ENCODE results near the gene ADSS1.

The ADSS1 gene

DNA sequence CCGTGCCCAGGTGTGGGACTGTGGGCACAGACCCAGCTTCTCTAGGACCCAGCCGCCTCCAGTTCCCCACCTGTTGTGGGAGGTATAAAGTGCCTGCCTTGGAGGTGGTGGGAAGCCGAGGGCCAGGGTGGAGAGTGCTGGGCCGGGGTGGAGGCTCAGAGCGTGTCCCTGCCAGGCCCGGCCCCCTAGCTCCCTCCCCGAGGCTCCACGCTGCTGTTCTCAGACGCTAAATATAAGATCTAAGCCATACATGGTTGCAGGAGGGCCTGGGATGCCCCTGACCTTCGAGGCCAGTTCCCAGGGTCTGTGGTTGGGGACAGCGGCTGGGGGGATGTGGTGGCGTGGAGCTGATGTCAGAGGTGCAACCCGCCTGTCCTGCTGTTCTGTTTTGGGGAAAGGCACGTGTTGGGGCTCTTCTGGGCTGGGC lies 23.8 kb upstream of the ADSS1 start:
- DNase-seq, result no peak

DNA sequence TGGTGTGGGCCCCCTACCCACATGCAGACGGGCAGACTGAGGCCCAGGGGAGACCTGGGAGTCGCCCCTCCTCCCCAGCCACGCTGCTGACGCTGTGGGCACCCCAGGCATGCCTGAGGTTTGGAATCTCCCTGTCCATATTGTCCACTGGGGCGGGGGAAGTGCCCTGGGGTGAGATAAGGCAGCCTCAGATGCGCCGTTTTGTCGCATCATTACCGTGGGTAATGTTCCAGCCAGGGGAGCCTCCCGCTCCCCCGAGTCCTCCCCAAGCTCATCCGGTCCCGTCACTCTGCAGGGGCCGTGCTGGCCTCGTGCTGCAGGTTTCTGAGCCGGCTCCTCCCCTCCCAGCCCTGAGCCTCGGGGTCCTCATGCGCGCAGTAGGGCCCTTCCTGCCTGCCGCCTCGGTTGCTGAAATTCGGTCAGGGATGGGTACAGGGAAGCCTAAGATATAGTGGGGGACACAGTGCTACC lies 23.2 kb upstream of the ADSS1 start:
- DNase-seq, result no peak

DNA sequence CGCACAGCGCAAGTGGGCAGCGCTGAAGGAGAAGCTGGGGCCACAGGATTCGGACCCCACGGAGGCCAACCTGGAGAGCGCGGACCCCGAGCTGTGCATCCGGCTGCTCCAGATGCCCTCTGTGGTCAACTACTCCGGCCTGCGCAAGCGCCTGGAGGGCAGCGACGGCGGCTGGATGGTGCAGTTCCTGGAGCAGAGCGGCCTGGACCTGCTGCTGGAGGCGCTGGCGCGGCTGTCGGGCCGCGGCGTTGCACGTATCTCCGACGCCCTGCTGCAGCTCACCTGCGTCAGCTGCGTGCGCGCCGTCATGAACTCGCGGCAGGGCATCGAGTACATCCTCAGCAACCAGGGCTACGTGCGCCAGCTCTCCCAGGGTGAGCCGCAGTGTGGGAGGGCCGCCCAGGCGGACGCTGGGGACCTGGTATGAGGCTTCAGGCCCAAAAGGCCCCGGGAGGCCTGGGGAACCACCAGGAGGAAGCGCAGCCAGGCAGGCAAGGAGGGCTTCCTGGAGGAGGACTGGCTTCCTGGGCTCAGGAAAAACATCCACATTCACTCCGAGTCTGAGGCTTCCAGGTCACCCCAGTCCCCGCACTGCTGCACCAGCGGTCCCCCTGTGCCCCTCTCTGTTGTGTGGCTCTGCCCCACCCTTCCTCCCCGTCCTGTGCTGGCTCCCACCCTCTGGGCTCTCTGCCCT lies 22.5 kb upstream of the ADSS1 start:
- DNase-seq, result no peak

DNA sequence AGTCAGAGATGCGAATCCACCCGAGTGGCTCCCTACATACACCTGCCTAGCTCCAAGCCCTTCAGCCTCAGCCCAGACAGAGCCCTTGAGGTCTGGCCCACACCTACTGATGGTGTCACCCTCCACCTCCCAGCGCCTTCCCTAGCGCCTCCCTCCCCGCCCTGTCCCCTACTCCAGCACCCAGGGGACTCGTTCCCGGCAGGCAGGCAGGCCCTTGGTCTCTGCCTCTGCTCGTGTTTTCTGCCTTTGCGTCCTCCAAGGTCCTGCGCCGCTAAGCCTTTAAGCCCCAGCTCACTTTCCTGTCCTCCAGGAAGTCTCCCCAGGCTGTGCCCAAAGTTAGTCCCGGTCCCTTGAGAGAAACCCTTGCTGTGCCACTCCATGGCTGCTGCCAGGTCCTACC lies 21.9 kb upstream of the ADSS1 start:
- DNase-seq, result no peak

DNA sequence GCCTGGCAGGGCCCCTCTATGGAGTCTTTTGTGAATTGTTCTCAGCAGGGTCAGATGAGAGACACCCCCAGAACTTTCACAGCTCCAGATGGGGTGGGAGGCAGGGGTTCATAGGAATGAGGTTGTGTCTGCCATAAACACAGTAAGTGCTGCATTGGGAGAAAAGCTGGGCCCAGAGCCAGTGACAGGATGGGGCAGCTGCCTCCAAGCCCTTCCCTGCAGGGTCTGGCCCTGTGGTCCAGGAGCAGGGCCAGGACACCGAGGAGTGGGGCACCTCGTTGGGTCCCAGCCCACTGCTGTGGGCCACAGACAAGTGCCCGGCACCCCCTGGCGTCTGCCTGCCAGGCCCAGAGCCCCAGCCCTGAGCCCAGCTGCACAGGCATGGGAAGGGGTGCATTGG lies 21.4 kb upstream of the ADSS1 start:
- no peak for DNase-seq

DNA sequence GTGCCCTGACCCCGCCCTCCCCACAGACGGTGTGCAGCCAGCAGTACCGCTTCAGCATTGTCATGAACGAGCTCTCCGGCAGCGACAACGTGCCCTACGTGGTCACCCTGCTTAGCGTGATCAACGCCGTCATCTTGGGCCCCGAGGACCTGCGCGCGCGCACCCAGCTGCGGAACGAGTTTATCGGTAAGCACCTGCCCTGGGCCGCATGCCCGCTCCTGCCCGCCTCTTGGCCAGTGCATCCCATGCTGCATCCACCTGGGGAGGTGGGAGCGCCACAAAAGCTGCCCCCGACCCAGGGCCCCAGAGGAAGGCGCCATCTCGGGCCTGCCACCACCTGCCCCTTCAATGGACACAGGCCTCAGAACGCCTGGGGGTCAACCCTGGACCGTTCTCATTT lies 20.8 kb upstream of the ADSS1 start:
- DNase-seq, result no peak

DNA sequence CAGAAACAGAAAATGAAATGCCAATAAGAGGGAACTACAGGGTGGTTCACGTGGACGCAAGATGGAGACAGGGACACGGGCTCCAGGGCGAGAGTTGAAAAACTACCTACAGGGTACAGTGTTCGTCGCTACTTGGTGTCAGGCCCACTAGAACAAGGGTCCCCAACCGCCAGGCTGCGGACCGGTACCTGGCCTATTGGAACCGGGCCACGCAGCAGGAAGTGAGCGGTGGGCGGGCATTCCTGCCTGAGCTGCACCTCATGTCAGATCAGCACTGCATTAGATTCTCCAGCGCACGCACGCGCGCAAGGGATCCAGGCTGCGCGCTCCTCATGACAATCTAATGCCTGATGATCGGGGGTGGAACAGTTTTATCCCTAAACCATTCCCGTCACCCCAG lies 19.8 kb upstream of the ADSS1 start:
- DNase-seq, result no peak

DNA sequence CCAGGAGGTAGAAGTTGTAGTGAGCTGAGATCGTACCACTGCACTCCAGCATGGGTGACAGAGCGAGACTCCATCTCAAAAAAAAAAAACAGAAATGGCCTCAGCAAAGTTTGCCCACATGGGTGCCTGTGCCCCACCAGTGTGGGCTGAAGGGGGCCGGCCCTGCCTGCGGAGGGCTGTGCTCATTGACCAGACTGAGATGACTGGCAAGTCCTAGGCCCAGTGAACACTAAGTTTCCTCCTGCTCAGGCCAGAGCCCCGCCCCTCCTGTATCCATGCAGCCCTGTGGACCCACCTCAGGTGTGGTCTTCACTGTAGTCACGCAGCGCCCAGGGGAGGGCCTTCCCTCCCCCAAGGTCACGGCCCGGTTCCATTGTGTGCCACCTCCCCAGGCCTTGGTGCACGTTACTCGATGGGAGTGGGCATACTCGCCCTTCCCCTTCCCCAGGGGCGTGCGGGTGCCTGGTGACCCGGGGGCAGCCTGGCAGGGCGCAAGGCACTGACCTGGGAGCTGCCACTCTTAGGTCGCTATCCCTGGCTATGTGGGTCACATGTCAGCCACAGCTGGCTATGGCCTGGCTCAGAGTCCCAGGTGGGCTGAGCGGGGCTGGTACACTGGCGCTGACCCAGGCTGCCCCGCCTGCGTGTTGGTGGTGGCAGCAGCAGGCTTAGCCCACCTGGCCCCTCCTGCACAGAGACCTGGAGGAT lies 18.5 kb upstream of the ADSS1 start:
- DNase-seq, result no peak

DNA sequence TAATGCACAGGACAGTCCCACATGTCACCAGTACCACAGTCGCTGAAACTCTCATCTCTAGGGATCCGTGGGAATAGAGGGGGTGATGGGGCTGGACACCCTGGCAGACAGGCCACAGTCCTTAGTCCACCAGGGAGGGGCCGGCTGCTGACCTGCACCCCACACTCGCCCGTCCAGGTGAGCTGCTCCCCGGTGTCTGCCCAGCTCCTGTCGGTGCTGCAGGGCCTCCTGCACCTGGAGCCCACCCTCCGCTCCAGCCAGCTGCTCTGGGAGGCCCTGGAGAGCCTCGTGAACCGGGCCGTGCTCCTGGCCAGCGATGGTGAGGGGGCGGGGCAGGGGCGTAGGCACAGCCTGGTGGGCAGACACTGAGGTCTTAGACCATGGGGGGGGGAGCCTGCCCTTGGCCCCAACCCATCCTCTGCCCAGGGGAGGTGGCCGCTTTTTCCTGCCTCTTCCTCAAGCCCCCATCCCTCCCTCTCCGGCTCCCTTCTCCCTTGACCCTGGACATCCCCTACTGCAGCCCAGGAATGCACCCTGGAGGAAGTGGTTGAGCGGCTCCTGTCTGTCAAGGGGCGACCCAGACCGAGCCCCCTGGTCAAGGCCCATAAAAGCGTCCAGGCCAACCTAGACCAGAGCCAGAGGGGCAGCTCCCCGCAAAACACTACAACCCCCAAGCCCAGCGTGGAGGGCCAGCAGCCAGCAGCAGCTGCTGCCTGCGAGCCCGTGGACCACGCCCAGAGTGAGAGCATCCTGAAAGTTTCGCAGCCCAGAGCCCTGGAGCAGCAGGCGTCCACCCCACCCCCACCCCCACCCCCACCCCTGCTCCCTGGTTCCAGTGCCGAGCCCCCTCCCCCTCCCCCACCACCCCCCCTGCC lies 17.1 kb upstream of the ADSS1 start:
- no peak for DNase-seq

DNA sequence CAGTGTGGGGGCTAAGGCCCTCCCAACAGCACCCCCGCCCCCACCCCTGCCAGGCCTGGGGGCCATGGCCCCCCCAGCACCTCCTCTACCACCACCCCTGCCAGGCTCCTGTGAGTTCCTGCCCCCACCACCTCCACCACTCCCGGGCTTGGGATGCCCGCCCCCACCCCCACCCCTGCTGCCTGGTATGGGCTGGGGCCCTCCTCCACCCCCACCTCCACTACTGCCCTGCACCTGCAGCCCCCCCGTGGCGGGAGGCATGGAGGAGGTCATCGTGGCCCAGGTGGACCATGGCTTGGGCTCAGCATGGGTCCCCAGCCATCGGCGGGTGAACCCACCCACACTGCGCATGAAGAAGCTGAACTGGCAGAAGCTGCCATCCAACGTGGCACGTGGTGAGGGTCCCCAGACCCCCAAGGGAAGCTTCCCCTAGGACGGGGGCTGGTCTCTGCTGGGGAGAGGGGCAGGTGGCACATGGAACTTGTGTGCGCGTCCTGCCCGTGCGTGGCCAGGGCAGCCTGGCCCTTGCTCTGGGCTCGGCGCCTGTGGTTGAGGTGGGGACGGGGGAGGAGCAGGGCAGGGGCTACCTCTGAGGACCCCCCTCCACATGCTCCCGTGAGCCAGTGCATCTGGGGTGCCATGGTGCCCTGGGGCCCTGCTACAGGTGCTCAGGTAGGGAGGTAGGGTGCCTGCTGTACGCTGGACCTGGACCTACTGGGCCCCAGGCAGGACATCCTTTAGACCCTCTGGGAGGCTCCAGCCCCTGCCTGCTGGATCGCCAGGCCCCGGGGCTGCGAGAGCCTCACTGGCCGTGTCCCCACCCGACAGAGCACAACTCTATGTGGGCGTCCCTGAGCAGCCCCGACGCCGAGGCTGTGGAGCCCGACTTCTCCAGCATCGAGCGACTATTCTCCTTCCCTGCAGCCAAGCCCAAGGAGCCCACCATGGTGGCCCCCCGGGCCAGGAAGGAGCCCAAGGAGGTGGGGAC lies 16.1 kb upstream of the ADSS1 start:
- no peak for DNase-seq

DNA sequence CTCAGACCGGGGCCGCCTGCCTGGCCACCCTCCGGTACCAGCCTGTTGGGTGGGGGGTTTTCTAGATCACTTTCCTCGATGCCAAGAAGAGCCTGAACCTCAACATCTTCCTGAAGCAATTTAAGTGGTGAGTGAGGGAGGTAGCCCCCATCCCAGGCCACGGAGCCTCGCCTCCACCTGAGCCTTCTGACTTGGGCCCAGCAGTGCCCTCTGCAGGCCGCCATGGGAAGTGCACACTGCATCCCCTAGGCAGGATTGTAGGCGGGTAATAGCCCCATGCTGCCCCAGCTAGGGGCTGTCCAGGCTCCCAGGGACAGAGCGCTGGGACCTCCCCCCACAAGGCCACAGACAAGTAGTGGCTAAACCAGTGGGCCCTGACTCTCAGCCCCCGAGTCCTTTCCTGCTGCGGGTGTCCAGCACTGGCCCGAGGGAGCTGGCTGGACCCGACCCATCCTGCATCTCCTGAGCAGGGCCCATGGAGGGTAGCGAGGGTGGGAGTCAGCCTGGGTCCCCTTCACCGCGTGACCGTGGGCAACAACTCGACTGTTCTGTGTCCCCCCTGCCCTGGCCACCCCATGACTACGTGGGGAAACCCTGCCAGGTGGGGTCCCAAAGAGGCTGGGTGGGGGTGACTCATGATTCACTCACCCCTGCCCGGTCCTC lies 15.3 kb upstream of the ADSS1 start:
- peak in 1 of 2 experiments; percentile 66 for DNase-seq

DNA sequence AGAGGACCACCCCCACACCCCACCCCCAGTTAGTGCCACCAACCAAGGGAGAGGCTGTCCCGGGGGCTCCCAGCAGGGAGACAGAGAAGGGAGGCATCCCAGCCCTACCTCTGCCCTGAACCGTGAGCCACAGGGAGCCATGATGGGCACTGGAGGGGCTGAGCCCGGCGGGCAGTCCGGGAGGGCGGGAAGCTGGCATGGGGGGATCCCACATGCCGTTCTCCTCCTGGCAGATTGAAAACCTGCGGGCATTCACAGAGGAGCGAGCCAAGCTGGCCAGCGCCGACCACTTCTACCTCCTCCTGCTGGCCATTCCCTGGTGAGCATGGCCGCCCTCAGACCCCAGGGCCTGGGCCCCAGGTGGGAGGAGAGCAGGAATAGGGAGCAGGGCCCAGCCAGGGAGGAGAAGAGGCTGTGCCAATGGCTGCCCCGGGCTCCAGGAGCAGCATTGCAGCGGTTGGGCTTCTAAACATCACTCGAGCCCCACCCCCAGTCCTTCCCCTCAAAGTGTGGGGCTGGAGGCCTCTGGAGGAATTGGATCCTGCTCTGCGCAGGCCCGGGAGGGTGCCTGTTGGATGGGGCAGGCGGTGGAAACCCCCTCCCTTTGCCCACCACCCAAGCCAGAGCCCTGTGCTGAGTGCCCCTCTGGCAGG lies 14.5 kb upstream of the ADSS1 start:
- no peak for DNase-seq

DNA sequence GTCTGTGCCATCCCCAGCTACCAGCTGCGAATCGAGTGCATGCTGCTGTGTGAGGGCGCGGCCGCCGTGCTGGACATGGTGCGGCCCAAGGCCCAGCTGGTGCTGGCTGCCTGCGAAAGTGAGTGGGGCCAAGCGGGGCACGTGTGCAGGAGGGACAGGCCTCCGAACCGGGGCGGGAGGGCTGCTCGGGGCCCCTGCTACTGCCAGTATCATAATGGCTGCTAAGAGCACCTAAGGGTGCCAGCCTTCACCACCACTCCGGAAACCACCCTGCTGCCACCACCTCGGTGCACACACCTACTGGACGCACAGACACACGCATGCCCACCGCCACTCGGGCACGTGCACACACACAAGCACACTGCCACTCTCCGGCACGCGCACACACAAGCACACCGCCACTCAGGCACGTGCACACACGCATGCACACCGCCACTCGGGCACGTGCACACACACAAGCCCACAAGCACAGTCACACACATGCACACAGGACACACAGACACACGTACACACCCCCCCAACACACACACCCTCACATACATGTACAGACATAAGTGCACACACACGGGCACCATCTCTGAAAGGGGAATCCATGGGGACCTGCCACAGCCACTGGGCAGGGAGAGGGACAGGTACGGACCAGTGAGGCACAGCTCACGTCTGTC lies 13.8 kb upstream of the ADSS1 start:
- DNase-seq, result no peak

DNA sequence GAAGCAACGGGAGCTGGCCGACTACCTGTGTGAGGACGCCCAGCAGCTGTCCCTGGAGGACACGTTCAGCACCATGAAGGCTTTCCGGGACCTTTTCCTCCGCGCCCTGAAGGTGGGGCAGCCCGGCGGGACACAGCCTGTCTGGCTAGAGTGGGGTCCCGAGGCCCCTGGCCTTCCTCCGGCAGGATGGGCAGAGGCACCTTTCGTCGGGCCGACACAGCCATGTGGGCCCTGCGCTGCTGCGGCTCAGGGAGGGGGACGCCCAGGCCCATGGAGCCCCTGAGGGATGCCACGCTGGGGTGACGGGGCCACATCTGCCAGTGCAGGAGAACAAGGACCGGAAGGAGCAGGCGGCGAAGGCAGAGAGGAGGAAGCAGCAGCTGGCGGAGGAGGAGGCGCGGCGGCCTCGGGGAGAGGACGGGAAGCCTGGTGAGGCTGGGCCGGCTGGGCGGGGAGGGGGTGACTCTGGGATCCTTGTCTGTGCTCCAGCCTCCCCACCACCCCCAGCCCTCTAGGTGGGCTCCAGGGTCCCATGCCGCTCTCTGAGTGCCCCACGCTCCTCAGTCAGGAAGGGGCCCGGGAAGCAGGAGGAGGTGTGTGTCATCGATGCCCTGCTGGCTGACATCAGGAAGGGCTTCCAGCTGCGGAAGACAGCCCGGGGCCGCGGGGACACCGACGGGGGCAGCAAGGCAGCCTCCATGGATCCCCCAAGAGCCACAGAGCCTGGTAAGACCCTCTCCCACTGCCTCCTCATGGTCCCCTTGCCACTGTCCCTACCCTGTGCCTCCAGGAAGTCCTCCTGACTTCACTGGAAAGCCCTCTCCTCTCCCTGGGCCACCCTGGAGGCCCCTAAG lies 10.9 kb upstream of the ADSS1 start:
- no peak for DNase-seq

DNA sequence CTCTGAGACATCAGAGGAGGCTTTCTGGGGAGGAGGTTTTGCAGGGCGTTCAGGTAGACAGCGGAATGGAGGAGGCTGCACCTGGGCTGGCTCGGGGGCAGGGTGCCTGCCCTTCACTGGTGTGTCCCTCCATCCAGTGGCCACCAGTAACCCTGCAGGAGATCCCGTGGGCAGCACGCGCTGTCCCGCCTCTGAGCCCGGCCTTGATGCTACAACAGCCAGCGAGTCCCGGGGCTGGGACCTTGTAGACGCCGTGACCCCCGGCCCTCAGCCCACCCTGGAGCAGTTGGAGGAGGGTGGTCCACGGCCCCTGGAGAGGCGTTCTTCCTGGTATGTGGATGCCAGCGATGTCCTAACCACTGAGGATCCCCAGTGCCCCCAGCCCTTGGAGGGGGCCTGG lies 10.0 kb upstream of the ADSS1 start:
- DNase-seq, result no peak

DNA sequence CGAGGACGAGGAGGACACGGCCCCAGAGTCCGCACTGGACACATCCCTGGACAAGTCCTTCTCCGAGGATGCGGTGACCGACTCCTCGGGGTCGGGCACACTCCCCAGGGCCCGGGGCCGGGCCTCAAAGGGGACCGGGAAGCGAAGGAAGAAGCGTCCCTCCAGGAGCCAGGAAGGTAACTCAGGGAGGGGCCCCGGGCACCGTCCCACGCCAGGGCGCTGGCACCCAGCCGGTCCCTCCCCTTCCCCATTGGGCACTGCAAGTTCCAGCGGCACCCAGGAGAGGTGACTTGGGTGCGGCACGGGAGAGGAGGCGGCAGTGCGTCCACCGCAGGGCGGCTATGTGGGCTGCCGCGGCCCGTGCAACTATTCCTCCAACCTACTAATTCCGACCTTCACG lies 9.3 kb upstream of the ADSS1 start:
- DNase-seq, result no peak

DNA sequence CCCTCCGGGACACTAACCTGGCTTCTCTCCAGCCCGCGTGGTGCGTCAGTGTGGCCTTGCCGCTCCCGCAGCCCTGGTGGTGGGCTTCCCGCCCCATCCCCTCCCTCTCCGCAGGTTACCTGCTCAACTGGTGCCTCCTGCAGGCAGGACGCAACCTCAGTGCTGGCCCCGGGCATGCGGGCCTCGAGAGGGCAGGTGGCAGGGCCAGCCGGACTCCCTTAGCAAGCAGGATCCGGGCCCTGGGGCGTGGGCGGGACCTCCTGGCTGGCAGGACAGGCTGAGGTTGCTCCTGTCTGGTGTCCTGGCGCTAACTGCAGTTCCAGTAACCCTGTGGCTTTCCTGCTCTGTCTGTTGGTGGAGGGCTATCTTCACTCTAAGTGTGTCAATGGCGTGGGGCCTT lies 8.6 kb upstream of the ADSS1 start:
- DNase-seq, result no peak

DNA sequence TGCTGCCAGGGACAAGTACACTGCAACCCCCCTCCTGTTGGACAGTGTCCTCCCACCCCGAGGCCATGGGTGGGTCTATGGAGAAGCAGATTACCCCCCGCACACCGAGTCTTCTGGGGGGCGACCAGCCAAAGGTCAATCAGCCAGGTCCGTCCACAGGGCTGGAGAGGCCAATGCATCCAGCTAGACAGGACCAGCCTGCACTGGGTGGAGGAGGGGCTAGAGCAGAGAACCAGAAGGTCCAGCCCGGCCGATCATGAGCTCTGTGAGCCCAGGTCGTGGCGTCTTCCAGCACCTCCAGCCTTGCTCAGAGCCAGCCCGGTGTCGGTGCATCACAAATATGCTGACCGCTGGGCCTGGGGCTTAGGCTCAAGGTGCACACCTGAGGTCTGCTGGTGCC lies 8.2 kb upstream of the ADSS1 start:
- no peak for DNase-seq

DNA sequence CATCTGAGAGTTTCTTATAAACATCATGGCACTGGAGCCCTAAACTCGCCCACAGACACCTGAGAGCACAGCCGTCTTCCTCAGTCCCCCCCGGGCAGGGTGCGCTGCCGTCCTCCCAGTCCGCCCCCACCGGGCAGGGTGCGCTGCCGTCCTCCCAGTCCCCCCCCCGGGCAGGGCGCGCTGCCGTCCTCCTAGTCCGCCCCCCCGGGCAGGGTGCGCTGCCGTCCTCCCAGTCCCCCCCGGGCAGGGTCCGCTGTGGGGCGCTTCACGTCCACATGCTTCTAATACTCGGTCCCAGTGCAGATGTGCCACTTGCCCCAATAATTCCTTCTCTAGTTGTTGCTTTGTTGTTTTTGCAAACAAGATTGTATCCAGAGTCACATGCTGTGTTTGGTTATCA lies 6.9 kb upstream of the ADSS1 start:
- no peak for DNase-seq

DNA sequence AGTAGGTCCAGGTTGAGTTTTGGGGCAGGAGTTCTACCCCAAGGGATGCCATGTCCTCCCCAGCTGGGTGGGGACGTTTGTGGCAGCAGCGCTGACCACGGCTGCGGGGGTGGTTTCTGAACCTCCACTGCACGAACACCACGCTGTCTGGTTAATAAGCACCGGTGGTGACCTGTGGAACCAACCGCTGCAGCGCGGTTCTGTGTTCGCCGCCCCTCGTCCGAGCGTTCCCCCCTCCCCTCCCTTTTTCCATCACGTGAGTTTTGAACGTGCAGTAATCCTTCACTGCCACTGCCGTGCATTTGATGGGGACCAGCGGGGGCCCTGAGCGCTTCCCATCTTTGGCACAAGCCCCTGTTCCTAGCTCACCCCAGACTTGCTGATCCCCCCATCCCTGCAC lies 6.4 kb upstream of the ADSS1 start:
- no peak for DNase-seq
